ENCODE results near the gene SMAP2.
"Not testable (repeated sequence)": the region's sequence is repeated elsewhere in the genome, so short reads cannot be mapped to it uniquely, and the experiment has no call there.

Gene SMAP2

DNA sequence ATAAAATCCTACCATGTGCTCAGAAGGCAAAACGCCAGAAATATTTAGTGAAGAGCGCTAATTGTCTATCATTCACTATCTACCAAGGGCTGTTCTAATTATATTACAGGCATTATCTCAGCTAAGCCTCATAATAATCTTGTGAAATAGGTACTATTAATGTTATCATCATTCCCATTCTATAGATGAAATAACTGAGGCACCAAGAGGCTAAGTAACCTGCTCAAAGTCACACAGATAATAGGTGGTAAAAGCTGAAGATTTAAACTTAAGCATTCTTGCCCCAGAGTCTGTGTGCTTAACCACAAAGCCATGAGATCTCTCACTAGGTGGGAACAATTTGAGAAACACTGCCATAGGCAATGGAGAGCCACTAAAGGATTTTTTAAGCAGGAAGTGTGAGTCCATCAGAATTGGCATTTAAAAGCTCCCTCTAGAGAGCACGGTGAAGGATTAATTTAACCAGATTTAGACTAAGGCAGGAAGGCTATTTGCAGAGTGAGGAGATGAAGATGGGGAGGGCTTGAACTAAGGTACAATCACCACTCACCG, 1.7 kb upstream of the SMAP2 start:
- in situ Hi-C loops (cut with MboI; ENCODE audit: low sequenced_read_pairs): no loop called here

DNA sequence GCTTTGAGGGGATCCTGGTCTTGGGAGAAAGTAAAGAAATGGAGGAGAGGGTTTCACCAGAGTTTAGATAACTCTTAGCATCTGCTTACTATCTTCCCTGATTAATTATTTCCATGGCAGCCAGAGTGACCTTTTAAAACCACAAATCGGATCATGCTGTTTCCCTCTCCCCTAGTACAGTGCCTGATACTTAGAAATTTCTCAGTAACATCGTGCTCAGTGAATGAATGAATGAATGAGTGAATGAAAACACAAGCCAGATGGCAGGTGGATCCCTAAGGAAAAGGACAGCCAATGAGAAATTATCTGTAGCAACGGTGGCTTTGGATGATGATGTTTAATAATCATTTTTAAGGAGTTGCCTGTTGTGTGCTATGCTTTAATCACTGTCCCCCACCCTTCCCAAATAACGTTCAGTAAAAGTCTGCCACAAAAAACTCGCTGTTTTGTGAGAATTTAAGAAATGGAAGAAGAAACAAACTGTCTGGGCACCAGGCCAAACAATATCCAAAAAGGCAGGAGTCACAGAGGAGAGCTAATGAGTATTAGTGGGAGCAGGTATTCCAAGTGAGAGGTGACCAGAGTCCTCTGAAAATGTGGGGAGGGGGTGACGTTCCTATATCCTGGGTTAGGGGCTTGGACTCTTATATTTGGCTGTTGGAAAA, 737 bp upstream of the SMAP2 start:
- in situ Hi-C loops (cut with MboI; ENCODE audit: low sequenced_read_pairs): no loop called here

GRCh38 chr1:40377512-40377911, 4.0 kb downstream of the SMAP2 start:
- in situ Hi-C loops (cut with MboI; ENCODE audit: low sequenced_read_pairs): no loop called here

- in situ Hi-C loops (cut with MboI; ENCODE audit: low sequenced_read_pairs): no loop called here
These were observed 6.4 kb downstream of the SMAP2 start for GRCh38 chr1:40379785-40380452.

- in situ Hi-C loops (cut with MboI; ENCODE audit: low sequenced_read_pairs): no loop called here
These were observed 7.3 kb downstream of the SMAP2 start for GRCh38 chr1:40380817-40381216.

- in situ Hi-C loops (cut with MboI; ENCODE audit: low sequenced_read_pairs): no loop called here
These were observed 8.0 kb downstream of the SMAP2 start for GRCh38 chr1:40381268-40382107.

DNA sequence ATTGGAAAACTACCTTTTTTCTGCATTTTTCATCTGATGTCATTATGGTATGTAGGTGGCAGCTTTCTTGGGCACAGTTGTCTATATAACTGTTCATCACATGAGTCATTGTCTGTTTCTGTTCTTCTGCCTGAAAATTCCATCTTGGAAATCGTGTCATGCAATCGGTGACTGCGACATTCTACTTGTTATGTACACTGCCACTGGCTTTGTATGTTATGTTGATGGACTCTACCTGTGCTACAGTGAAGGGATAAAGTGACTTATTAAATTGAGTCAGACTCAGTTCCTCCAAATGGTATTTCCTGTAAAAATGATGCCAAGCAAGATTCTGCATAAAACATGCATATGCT, 8.6 kb downstream of the SMAP2 start:
- in situ Hi-C loops (cut with MboI; ENCODE audit: low sequenced_read_pairs): no loop called here

GRCh38 chr1:40382601-40383000, 9.1 kb downstream of the SMAP2 start:
- in situ Hi-C loops (cut with MboI; ENCODE audit: low sequenced_read_pairs): no loop called here

DNA sequence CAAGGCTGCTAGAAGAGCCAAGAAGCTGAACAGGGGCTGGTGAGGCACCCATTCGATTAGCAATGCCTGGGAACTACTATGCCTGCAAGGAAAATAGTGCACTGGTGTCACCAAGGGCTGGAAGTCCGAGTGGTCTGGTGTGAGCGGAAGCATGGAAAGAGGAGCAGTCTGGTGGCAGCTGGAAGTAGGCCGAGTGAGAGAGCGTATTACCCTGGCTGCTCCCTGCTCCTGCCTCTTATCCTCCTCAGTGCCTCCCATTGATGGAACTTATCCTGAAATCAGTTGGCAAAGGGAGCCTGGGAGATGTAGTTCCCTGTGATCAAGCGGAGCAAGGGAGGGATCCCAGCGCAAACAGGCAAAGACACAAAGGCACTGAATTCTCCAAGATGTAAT, 9.6 kb downstream of the SMAP2 start:
- in situ Hi-C loops (cut with MboI; ENCODE audit: low sequenced_read_pairs): no loop called here

DNA sequence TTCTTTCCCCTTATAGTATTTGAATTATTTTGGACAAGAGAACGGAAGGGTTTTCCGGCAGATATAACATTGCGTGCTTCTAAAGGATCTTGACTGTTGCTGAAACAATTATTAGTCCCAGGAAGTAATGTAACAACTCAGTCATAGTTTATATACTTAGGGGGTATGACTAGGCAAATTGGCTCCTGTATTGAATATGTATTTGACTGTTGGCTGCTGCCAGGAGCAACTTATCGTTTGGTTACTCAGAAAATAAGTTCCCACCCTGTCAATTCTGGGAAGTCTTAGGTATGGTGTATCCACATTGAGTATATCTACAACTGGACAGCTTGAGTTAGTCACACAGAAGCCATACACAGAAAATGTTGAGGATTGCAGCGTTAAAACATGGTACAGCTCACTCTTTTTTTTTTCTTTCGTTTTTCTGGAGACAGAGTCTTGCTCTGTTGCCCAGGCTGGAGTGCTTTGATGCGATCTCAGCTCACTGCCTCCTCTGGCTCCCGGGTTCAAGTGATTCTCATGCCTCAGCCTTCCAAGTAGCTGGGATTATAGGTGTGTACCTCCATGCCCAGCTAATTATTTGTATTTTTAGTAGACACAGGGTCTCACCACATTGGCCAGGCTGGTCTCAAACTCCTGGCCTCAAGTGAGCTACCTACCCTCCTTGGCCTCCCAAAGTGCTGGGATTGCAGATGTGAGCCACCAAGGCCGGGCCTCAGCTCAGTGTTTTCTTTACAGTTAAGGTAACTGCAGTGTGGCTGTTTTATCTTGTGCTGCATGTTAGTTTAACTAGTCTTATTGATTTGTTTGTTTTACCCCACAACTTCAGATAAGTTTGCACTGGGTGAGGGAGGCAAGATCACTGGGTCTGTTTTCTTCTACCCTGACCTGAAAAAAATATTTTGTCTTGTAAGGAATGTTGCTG, 10.2 kb downstream of the SMAP2 start:
- in situ Hi-C loops (cut with MboI; ENCODE audit: low sequenced_read_pairs): no loop called here

- in situ Hi-C loops (cut with MboI; ENCODE audit: low sequenced_read_pairs): no loop called here
These were observed 10.9 kb downstream of the SMAP2 start for GRCh38 chr1:40384413-40384762.

GRCh38 chr1:40384887-40385286, 11.4 kb downstream of the SMAP2 start:
- in situ Hi-C loops (cut with MboI; ENCODE audit: low sequenced_read_pairs): no loop called here

GRCh38 chr1:40385437-40386358, 12.2 kb downstream of the SMAP2 start:
- in situ Hi-C loops (cut with MboI; ENCODE audit: low sequenced_read_pairs): no loop called here

GRCh38 chr1:40386359-40386723, 12.8 kb downstream of the SMAP2 start:
- in situ Hi-C loops (cut with MboI; ENCODE audit: low sequenced_read_pairs): no loop called here

GRCh38 chr1:40386796-40387195, 13.3 kb downstream of the SMAP2 start:
- in situ Hi-C loops (cut with MboI; ENCODE audit: low sequenced_read_pairs): no loop called here

- in situ Hi-C loops (cut with MboI; ENCODE audit: low sequenced_read_pairs): not testable (repeated sequence)
These were observed 14.1 kb downstream of the SMAP2 start for GRCh38 chr1:40387381-40388306.

GRCh38 chr1:40388456-40389321, 15.2 kb downstream of the SMAP2 start:
- in situ Hi-C loops (cut with MboI; ENCODE audit: low sequenced_read_pairs): not testable (repeated sequence)

- in situ Hi-C loops (cut with MboI; ENCODE audit: low sequenced_read_pairs): no loop called here
These were observed 15.8 kb downstream of the SMAP2 start for GRCh38 chr1:40389322-40389803.
